Endothelial cell of umbilical vein (primary cell): ENCODE results near the gene HDDC2. TPM values are rescaled to one million over a fixed set of nuclear protein-coding genes. Genes with fewer than 3 reads are reported as not detected.

Source experiments
- BruUV-seq: library from RNA; stranded (reverse); fragments of 400-500 nt; replicated peaks from 2 replicates; lab custom pipeline; 2021; lab: Mats Ljungman, UMichigan
- CTCF ChIA-PET: fragments of 300-600, 350-600 bp; sonication (Branson Sonifier 250); formaldehyde crosslinking; loops from one replicate; lab custom pipeline; 2021; ENCODE audit warnings: antibody characterized with exemption, inconsistent platforms; lab: Charles Lee
- POLR2A ChIA-PET: fragments of 300-600, 350-600 bp; sonication (Branson Sonifier 250); formaldehyde crosslinking; loops from one replicate; lab custom pipeline; 2021; ENCODE audit warnings: antibody characterized with exemption, inconsistent platforms; lab: Charles Lee
- DNase-seq: peaks from one replicate; pipeline ENCODE4 v3.0.0-alpha.2; 2011; ENCODE audit warnings: low read depth, low spot score
- FAIRE-seq: peaks from 2 replicates; lab custom pipeline; 2011; peaks lifted over from hg19 to GRCh38; lab: Jason Lieb, UNC
- H2AFZ ChIP-seq: 2 replicates; pipeline ENCODE4 v1.6.0; 2012; ENCODE audit warnings: low read depth, low read length, control low read depth, inconsistent platforms
- H3K27ac ChIP-seq: 2 replicates; pipeline ENCODE4 v1.5.1; 2011; ENCODE audit warnings: low read depth, mild to moderate bottlenecking, control low read depth, low read length, moderate library complexity; ENCODE audit not compliant: insufficient read depth
- H3K27me3 ChIP-seq, 2 experiments: 2 replicates each; pipeline versions ENCODE4 v1.6.0 to v1.6.1; 2011; ENCODE audit warnings: low read length in 2 of 2, mixed read lengths in 1 of 2; ENCODE audit not compliant: control insufficient read depth in 2 of 2, insufficient read depth in 2 of 2
- H3K36me3 ChIP-seq, 2 experiments: 2 replicates in 1 of 2; 3 replicates in 1 of 2; pipeline ENCODE4 v1.5.1; 2011; ENCODE audit warnings: low read length in 2 of 2, mild to moderate bottlenecking in 1 of 2, moderate library complexity in 1 of 2; ENCODE audit not compliant: control insufficient read depth in 2 of 2, insufficient read depth in 2 of 2; ENCODE audit errors: extremely low read depth in 1 of 2
- H3K4me1 ChIP-seq: 3 replicates; pipeline ENCODE4 v1.5.1; 2011; ENCODE audit warnings: mild to moderate bottlenecking, low read length; ENCODE audit not compliant: control insufficient read depth, insufficient read depth; ENCODE audit errors: extremely low read depth
- H3K4me2 ChIP-seq: 2 replicates; pipeline ENCODE4 v1.6.1; 2011; ENCODE audit warnings: low read length, control low read depth, mixed read lengths; ENCODE audit not compliant: insufficient read depth
- H3K4me3 ChIP-seq, 3 experiments: fragments of 200-600 bp in 1 of 3; sonication (generic), shearing (Covaris generic) in 1 of 3; replicated peaks in 1 of 3; 2 replicates each; pipeline ENCODE4 v1.5.1; 2011 to 2016; ENCODE audit warnings: control low read depth in 3 of 3, low read length in 3 of 3, mild to moderate bottlenecking in 2 of 3, inconsistent platforms in 1 of 3, low read depth in 1 of 3, moderate library complexity in 1 of 3; ENCODE audit not compliant: insufficient read depth in 1 of 3
- H3K79me2 ChIP-seq: 2 replicates; pipeline ENCODE4 v1.6.0; 2012; ENCODE audit warnings: low read length, inconsistent platforms; ENCODE audit not compliant: control insufficient read depth, insufficient read depth
- H3K9ac ChIP-seq: replicated peaks from 2 replicates; pipeline ENCODE3; 2011; ENCODE audit warnings: low read length, control low read depth; ENCODE audit not compliant: insufficient read depth; ENCODE audit errors: extremely low read depth
- H3K9me1 ChIP-seq: replicated peaks from 3 replicates; pipeline ENCODE4 v1.6.0; 2011; ENCODE audit warnings: mild to moderate bottlenecking, low read length; ENCODE audit not compliant: control insufficient read depth, insufficient read depth; ENCODE audit errors: extremely low read depth
- H3K9me3 ChIP-seq: replicated peaks from 2 replicates; pipeline ENCODE4 v1.5.1; 2012; ENCODE audit warnings: low read length, inconsistent platforms; ENCODE audit not compliant: control insufficient read depth, insufficient read depth
- H4K20me1 ChIP-seq: replicated peaks from 2 replicates; pipeline ENCODE3; 2011; ENCODE audit warnings: mild to moderate bottlenecking, low read length; ENCODE audit not compliant: control insufficient read depth, insufficient read depth; ENCODE audit errors: extremely low read depth
- EZH2 ChIP-seq: IDR thresholded peaks from 2 replicates; pipeline ENCODE4 v1.6.1; 2012; ENCODE audit warnings: borderline replicate concordance, low read depth, mild to moderate bottlenecking, moderate library complexity, low read length, inconsistent platforms; ENCODE audit not compliant: severe bottlenecking
- FOS ChIP-seq: IDR thresholded peaks from 2 replicates; pipeline ENCODE4 v1.6.1; 2011; ENCODE audit warnings: mild to moderate bottlenecking, low read length, moderate library complexity, borderline replicate concordance; ENCODE audit not compliant: insufficient read depth
- GATA2 ChIP-seq: IDR thresholded peaks from 2 replicates; pipeline ENCODE4 v1.7.0; 2011; ENCODE audit warnings: low read depth, mild to moderate bottlenecking, moderate library complexity, mixed read lengths, low read length; ENCODE audit not compliant: insufficient read length, insufficient read depth
- JUN ChIP-seq: IDR thresholded peaks from 2 replicates; pipeline ENCODE4 v1.6.1; 2011; ENCODE audit warnings: borderline replicate concordance, low read depth; ENCODE audit not compliant: insufficient read length, insufficient read depth
- MAX ChIP-seq: IDR thresholded peaks from 2 replicates; pipeline ENCODE4 v1.6.1; 2011; ENCODE audit not compliant: insufficient read depth, insufficient read length
- MYC ChIP-seq: IDR thresholded peaks from one replicate; pipeline ENCODE4 v1.6.1; 2011; ENCODE audit warnings: mild to moderate bottlenecking, low read depth, low read length
- POLR2A ChIP-seq: IDR thresholded peaks from 2 replicates; pipeline ENCODE4 v1.6.1; 2012; ENCODE audit warnings: low read depth, mild to moderate bottlenecking, control low read depth, low read length
- POLR2AphosphoS5 ChIP-seq: IDR thresholded peaks from 2 replicates; pipeline ENCODE4 v1.6.1; 2012; ENCODE audit warnings: low read depth, mild to moderate bottlenecking, control low read depth, low read length, moderate library complexity; ENCODE audit not compliant: insufficient read depth
- dilution Hi-C: fragments of 300-500 bp; cut with MboI; formaldehyde crosslinking; loops from one replicate; pipeline ENCODE4 v1.15.0; 2019; ENCODE audit warnings: low sequenced_read_pairs; ENCODE audit not compliant: extremely low pct_ligation_motif_present
- intact Hi-C: fragments of 100-400 bp; cut with micrococcal nuclease; formaldehyde crosslinking; loops from one replicate; pipeline ENCODE4 v1.10.0; 2022
- polyA plus RNA-seq, 4 experiments: library from polyadenylated mRNA; depleted of rRNA in 3 of 4; stranded (reverse) in 3 of 4; unstranded in 1 of 4; fragments of >200 nt; gene quantifications; 2 replicates each; pipeline versions ENCODE4 v1.2.1 to v1.2.3, GENCODE V29; 2011 to 2012; ENCODE audit warnings: missing spikeins in 1 of 4
- total RNA-seq: library from RNA; stranded (reverse); gene quantifications from 2 replicates; pipeline ENCODE4 v1.2.3, GENCODE V29; 2021
- TF ChIP-seq, protein P1 (sequence below), 2 donors: IDR thresholded peaks; 1 replicate in 1 of 2; 2 replicates in 1 of 2; pipeline ENCODE4 v1.5.1; 2011; ENCODE audit warnings: low read length in 2 of 2, mild to moderate bottlenecking in 2 of 2, moderate library complexity in 2 of 2, control low read depth in 1 of 2, inconsistent platforms in 1 of 2, low read depth in 1 of 2; ENCODE audit not compliant: insufficient read depth in 1 of 2; ENCODE audit errors: extremely low read depth in 1 of 2

Gene HDDC2
- total and polyA plus RNA-seq, 2 donors (not counting 3 experiments of a cell fraction or from before 2014, with no cell fraction given) = 12.6 to 13.6 TPM

GRCh38 chr6:125332664-125333063 lies 30.9 kb upstream of the HDDC2 start:
- BruUV-seq = no TSS peak
- POLR2A ChIA-PET = no interaction called here
- no peak overlapping the region for H3K9ac ChIP-seq
- no peak overlapping the region for H2AFZ ChIP-seq
- dilution Hi-C loops = no loop called here
- no peak overlapping the region for H3K4me3 ChIP-seq
- H4K20me1 ChIP-seq = no peaks in the 10 kb centered on the region
- no peak overlapping the region for H3K27ac ChIP-seq
- no peak for TF ChIP-seq GATA2
- no peak for TF ChIP-seq JUN
- TF ChIP-seq MAX = no peak
- TF ChIP-seq MYC = no peak
- TF ChIP-seq POLR2A = no peak
- TF ChIP-seq EZH2 = no peak
- TF ChIP-seq, protein P1, sequence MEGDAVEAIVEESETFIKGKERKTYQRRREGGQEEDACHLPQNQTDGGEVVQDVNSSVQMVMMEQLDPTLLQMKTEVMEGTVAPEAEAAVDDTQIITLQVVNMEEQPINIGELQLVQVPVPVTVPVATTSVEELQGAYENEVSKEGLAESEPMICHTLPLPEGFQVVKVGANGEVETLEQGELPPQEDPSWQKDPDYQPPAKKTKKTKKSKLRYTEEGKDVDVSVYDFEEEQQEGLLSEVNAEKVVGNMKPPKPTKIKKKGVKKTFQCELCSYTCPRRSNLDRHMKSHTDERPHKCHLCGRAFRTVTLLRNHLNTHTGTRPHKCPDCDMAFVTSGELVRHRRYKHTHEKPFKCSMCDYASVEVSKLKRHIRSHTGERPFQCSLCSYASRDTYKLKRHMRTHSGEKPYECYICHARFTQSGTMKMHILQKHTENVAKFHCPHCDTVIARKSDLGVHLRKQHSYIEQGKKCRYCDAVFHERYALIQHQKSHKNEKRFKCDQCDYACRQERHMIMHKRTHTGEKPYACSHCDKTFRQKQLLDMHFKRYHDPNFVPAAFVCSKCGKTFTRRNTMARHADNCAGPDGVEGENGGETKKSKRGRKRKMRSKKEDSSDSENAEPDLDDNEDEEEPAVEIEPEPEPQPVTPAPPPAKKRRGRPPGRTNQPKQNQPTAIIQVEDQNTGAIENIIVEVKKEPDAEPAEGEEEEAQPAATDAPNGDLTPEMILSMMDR (IDR thresholded peaks at IDR 0.05; ENCODE audit: extremely low read depth in 1 of 2, insufficient read depth in 1 of 2, low read depth in 1 of 2, low read length in 2 of 2) = no peak
- no peak for TF ChIP-seq FOS
- TF ChIP-seq POLR2AphosphoS5 = no peak
- no peaks in the 10 kb centered on the region for H3K9me1 ChIP-seq
- intact Hi-C loops = no loop called here
- no peaks in the 10 kb centered on the region for H3K79me2 ChIP-seq
- no peaks in the 10 kb centered on the region for H3K9me3 ChIP-seq
- DNase-seq (no peak), FAIRE-seq (no peak)
- CTCF ChIA-PET = interaction anchor here (0.8 to 1.9 kb wide), 4 partner anchors 17 to 421 kb away, joined by 3 to 6 read pairs (median 3); no protein-coding TSS in a partner anchor
- no peak overlapping the region for H3K4me2 ChIP-seq
- H3K4me1 ChIP-seq = no peaks in the 10 kb centered on the region
- no peaks in the 10 kb centered on the region for H3K36me3 ChIP-seq
- peaks cover 14 to 16% of the 10 kb centered on the region in 2 experiments for H3K27me3 ChIP-seq
